Ovary (tissue), 3 donors: ENCODE data around the gene SDF4.

Experiments
- EP300 ChIP-seq: sonication (generic); formaldehyde crosslinking; IDR thresholded peaks from one replicate; pipeline ENCODE4 v1.6.1; 2017; ENCODE audit warnings: antibody characterized with exemption
- POLR2A ChIP-seq: fragments of 450-650 bp; IDR thresholded peaks from one replicate; pipeline ENCODE4 v1.6.1; 2017; ENCODE audit warnings: antibody characterized with exemption, mild to moderate bottlenecking, moderate library complexity
- TF ChIP-seq, protein P1 (sequence below), 3 donors: fragments of 450-650 bp in 2 of 3; fragments of 200-600 bp in 1 of 3; IDR thresholded peaks; one replicate each; pipeline versions ENCODE4 v1.5.1 to v1.8.0; 2016 to 2022; ENCODE audit warnings: antibody characterized with exemption in 3 of 3, mild to moderate bottlenecking in 1 of 3
- donor health status: DM: no; HTN: no; CAD: no.

DNA sequence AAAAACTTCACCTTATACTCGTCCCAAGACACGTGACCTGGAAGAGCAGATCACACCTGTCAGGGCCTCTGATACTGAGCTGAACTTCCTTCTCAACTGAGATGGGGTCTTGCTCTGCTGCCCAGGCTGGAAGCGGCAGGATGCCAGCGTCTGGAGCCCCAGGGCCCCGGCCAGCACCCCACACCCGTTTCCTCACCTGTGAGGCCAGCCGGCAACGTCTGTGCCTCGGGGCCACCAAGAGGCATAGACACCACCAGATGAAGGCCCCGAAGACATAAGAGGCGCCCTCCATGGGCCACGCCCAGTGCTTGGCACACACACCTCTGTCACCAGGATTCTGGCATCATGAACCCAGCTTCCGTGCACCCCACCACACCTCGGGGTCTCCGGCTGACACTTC lies 8.5 kb downstream of the SDF4 start:
- TF ChIP-seq, protein P1, sequence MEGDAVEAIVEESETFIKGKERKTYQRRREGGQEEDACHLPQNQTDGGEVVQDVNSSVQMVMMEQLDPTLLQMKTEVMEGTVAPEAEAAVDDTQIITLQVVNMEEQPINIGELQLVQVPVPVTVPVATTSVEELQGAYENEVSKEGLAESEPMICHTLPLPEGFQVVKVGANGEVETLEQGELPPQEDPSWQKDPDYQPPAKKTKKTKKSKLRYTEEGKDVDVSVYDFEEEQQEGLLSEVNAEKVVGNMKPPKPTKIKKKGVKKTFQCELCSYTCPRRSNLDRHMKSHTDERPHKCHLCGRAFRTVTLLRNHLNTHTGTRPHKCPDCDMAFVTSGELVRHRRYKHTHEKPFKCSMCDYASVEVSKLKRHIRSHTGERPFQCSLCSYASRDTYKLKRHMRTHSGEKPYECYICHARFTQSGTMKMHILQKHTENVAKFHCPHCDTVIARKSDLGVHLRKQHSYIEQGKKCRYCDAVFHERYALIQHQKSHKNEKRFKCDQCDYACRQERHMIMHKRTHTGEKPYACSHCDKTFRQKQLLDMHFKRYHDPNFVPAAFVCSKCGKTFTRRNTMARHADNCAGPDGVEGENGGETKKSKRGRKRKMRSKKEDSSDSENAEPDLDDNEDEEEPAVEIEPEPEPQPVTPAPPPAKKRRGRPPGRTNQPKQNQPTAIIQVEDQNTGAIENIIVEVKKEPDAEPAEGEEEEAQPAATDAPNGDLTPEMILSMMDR (IDR thresholded peaks at IDR 0.05) = no peak
- TF ChIP-seq POLR2A (no peak), EP300 (no peak)
